Muscle of leg (tissue), 11 donors: ENCODE data around the gene ADGRG1. TPM values are rescaled to one million over a fixed set of nuclear protein-coding genes. Genes with fewer than 3 reads are reported as not detected.

Experiments
- DNase-seq: peaks from one replicate; pipeline ENCODE4 v3.0.0; 2013
- H3K27ac ChIP-seq: one replicate; pipeline ENCODE4 v1.5.1; 2013; ENCODE audit warnings: mild to moderate bottlenecking, low read length, control low read depth
- H3K27me3 ChIP-seq: one replicate; pipeline ENCODE4 v1.6.1; 2013; ENCODE audit warnings: low read length; ENCODE audit not compliant: control insufficient read depth, insufficient read depth
- H3K36me3 ChIP-seq: one replicate; pipeline ENCODE4 v1.6.1; 2013; ENCODE audit warnings: low read length; ENCODE audit not compliant: control insufficient read depth, insufficient read depth
- H3K4me1 ChIP-seq: one replicate; pipeline ENCODE4 v1.6.1; 2013; ENCODE audit warnings: low read length; ENCODE audit not compliant: control insufficient read depth, insufficient read depth
- H3K4me3 ChIP-seq: one replicate; pipeline ENCODE4 v1.5.1; 2013; ENCODE audit warnings: low read length, control low read depth
- H3K9me3 ChIP-seq: replicated peaks from 2 replicates; pipeline ENCODE4 v1.6.1; 2013; ENCODE audit warnings: low read depth, low read length; ENCODE audit not compliant: control insufficient read depth
- WGBS: methylation state at CpG from one replicate; pipeline ENCODE4 v1.1.5; 2013; ENCODE audit warnings: missing lambda C conversion rate; ENCODE audit not compliant: insufficient coverage; 5-methylcytosine and 5-hydroxymethylcytosine counted together
- polyA plus RNA-seq, 8 donors: library from polyadenylated mRNA; unstranded; fragments of 120-200 nt; gene quantifications; one replicate each; pipeline versions ENCODE4 v1.2.1 to v1.2.3, GENCODE V29; 2013; ENCODE audit warnings: inconsistent platforms in 1 of 8, low replicate concordance in 1 of 8; ENCODE audit not compliant: insufficient read length in 8 of 8, insufficient read depth in 1 of 8
- total RNA-seq: library from RNA; stranded (reverse); fragments of 120-200 nt; gene quantifications from one replicate; pipeline ENCODE4 v1.2.4, GENCODE V29; 2013

The ADGRG1 gene
- total and polyA plus RNA-seq, 9 donors: 1.9 to 13.0 (median 5.5) TPM

DNA sequence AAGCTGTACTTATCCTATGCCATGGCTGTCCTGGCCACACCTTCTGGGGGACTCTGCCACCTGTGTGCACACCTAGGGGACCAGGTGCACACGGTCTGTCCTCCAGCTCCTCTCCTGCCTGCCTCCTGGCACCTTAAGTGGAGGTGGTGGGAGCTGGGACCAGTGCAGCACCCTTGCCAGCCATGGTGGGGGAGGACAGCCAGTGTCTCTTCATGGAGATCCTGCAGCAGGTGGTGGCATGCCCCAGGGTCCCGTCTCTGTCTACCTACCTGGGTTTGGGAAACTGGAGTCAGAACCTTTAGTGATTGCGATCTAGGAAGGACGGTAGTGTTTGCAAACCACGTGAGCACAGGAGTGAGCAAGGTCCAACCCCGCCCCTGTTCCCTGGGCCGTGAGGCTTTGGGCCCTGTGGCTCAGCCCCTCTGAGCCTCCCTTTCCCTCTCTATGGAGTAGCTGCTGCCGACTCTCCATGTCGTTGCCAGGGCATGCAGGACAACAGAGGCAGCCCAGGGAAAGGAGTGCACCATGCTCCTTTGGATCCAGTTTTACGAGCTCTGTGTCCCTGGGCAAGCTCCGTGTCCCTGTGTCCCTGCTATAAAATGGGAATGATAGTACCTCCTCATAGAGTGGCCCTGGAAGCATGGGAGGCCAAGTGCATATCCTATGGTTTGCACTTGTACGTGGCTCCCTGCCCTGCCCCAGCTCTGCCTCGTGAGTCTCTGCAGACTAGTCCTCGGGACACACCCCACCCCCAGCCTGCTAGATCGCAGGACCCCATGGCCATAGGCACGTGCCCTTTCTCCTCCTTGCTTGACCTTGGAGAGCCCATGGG, 7.1 kb downstream of the ADGRG1 start:
- peaks cover 60% of the 10 kb centered on the region for H3K4me1 ChIP-seq
- DNase-seq: no peak
- 58% methylated on average over 14 of the region's 16 CpGs for WGBS
- H3K27me3 ChIP-seq: peaks cover 3% of the 10 kb centered on the region
- no peaks in the 10 kb centered on the region for H3K36me3 ChIP-seq
- H3K9me3 ChIP-seq: no peaks in the 10 kb centered on the region
- H3K4me3 ChIP-seq: no peak overlapping the region
- H3K27ac ChIP-seq: peak overlapping the region; percentile 7

GRCh38 chr16:57636184-57636583, 7.8 kb downstream of the ADGRG1 start:
- peak overlapping the region; percentile 65 for H3K27ac ChIP-seq
- H3K4me1 ChIP-seq: peaks cover 59% of the 10 kb centered on the region
- H3K36me3 ChIP-seq: no peaks in the 10 kb centered on the region
- WGBS: 83% methylated on average over 2 of the region's 5 CpGs
- no peaks in the 10 kb centered on the region for H3K9me3 ChIP-seq
- H3K4me3 ChIP-seq: no peak overlapping the region
- H3K27me3 ChIP-seq: no peaks in the 10 kb centered on the region
- DNase-seq: no peak

DNA sequence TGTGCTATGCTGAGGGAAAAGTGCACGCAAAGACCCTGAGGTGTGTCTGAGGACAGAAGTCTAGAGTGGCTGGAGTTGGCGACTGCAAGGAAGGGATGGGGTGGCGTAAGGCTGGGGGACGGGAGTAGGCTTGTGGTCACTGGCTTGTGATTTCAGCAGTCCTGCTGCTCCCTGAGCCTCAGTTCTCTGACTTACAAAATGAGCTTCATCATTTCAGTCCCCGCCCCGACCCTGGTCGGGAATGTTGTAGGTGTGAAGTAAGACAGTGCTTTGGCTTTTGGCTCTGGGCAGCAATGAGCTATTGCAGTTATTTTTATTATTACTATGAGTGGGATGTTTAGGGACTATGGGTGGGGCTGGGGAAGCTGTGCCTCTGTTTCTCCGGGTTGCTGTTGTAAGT, 8.6 kb downstream of the ADGRG1 start:
- H3K27ac ChIP-seq: peak overlapping the region; percentile 65
- peaks cover 52% of the 10 kb centered on the region for H3K4me1 ChIP-seq
- H3K9me3 ChIP-seq: no peaks in the 10 kb centered on the region
- H3K36me3 ChIP-seq: no peaks in the 10 kb centered on the region
- DNase-seq: no peak
- H3K27me3 ChIP-seq: no peaks in the 10 kb centered on the region
- H3K4me3 ChIP-seq: no peak overlapping the region
- 54% methylated on average over 2 of the region's 8 CpGs for WGBS

- 5% methylated on average over 3 of the region's 8 CpGs for WGBS
- H3K4me1 ChIP-seq: peaks cover 52% of the 10 kb centered on the region
- no peak overlapping the region for H3K4me3 ChIP-seq
Observed at GRCh38 chr16:57637424-57637823, 9.0 kb downstream of the ADGRG1 start.

GRCh38 chr16:57637965-57638364, 9.5 kb downstream of the ADGRG1 start:
- no peak for DNase-seq
- H3K36me3 ChIP-seq: no peaks in the 10 kb centered on the region
- H3K27me3 ChIP-seq: no peaks in the 10 kb centered on the region
- peaks cover 53% of the 10 kb centered on the region for H3K4me1 ChIP-seq
- H3K4me3 ChIP-seq: no peak overlapping the region
- WGBS: 80% methylated on average over 1 of the region's 6 CpGs
- H3K27ac ChIP-seq: peak overlapping the region; percentile 47
- H3K9me3 ChIP-seq: no peaks in the 10 kb centered on the region

More at GRCh38 chr16:57637424-57637823, 9.0 kb downstream of the ADGRG1 start:
- H3K36me3 ChIP-seq: no peaks in the 10 kb centered on the region
- no peaks in the 10 kb centered on the region for H3K27me3 ChIP-seq
- peak; percentile 72 for DNase-seq
- peak overlapping the region; percentile 65 for H3K27ac ChIP-seq
- no peaks in the 10 kb centered on the region for H3K9me3 ChIP-seq

- WGBS: 90% methylated on average over 2 of the region's 2 CpGs
Observed at GRCh38 chr16:57638381-57638780, 10.0 kb downstream of the ADGRG1 start.

GRCh38 chr16:57639172-57639887, 10.9 kb downstream of the ADGRG1 start:
- whole genome bisulfite sequencing: 11% methylated on average over 13 of the region's 23 CpGs
- DNase-seq: peak; percentile 80
- no peaks in the 10 kb centered on the region for H3K36me3 ChIP-seq
- H3K27me3 ChIP-seq: no peaks in the 10 kb centered on the region
- no peak overlapping the region for H3K4me3 ChIP-seq
- peak overlapping the region; percentile 15 for H3K27ac ChIP-seq
- H3K4me1 ChIP-seq: peaks cover 58% of the 10 kb centered on the region
- H3K9me3 ChIP-seq: no peaks in the 10 kb centered on the region

More at GRCh38 chr16:57638381-57638780, 10.0 kb downstream of the ADGRG1 start:
- Histone ChIP-seq H3K36me3 (no peaks in the 10 kb centered on the region), H3K27ac (no peak overlapping the region), H3K4me1 (peaks cover 56% of the 10 kb centered on the region), H3K9me3 (no peaks in the 10 kb centered on the region), H3K4me3 (no peak overlapping the region), H3K27me3 (no peaks in the 10 kb centered on the region)
- no peak for DNase-seq

DNA sequence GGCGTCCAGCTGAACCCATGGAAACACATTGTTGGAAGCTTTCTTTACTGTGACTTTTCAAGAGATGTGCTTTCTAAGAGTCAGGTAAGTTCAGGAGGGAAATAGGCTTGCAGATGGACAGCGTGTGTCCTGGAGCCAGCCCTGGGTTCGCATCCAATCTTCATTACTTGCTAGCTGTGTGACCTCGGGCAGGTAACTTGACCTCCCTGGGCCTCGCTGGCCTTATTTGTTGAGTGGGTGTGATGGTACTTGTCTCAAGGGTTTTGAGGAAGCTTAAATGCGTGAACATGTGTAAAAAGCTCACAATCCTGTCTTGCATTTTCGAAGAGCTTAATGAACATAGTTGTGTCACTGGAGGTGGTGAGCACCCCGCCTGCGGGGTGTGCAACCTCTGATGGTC, 11.8 kb downstream of the ADGRG1 start:
- H3K36me3 ChIP-seq: no peaks in the 10 kb centered on the region
- no peaks in the 10 kb centered on the region for H3K9me3 ChIP-seq
- no peak for DNase-seq
- H3K4me1 ChIP-seq: peaks cover 65% of the 10 kb centered on the region
- no peak overlapping the region for H3K27ac ChIP-seq
- H3K4me3 ChIP-seq: no peak overlapping the region
- WGBS: 86% methylated on average over 4 of the region's 9 CpGs
- no peaks in the 10 kb centered on the region for H3K27me3 ChIP-seq

DNA sequence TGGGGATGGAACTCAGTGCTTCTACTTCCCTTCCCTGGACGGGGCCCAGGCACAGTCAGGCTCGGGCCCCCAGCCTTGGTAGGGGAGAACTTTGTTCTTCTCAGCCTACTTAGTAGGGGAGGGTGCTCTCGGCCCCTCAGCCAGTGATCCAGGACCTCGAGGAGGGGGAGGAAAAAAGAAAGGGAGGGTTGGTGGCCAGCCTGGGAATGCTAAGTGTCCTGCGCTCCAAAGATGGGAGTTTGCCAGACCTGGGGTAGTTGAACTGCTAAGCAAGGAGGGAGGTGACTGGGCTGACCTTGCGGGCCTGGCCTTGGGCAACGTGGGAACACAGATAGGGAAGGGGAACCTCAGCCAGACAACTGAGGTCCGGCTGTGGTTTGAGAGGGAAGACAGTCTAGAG, 12.2 kb downstream of the ADGRG1 start:
- 56% methylated on average over 6 of the region's 8 CpGs for whole genome bisulfite sequencing
- H3K36me3 ChIP-seq: no peaks in the 10 kb centered on the region
- H3K27ac ChIP-seq: no peak overlapping the region
- no peak for DNase-seq
- H3K4me3 ChIP-seq: no peak overlapping the region
- H3K27me3 ChIP-seq: no peaks in the 10 kb centered on the region
- no peaks in the 10 kb centered on the region for H3K9me3 ChIP-seq
- H3K4me1 ChIP-seq: peaks cover 65% of the 10 kb centered on the region
